K562 (cell line): ENCODE measurements around the gene CALM3. TPM values are rescaled to one million over a fixed set of nuclear protein-coding genes. Genes with fewer than 3 reads are reported as not detected.

Experiments
- ATAC-seq: fragments of 200-7000 bp; cut with Tn5 transposase; 3 replicates; pipeline ENCODE4 v1.9.1; 2020; ENCODE audit warnings: moderate library complexity
- BruUV-seq: library from RNA; stranded (reverse); fragments of 400-500 nt; replicated peaks from 2 replicates; lab custom pipeline; 2021; lab: Mats Ljungman, UMichigan
- CTCF ChIA-PET: fragments of 300-600 bp; formaldehyde crosslinking; extraction: SDS; loops from one replicate; lab custom pipeline; 2021; ENCODE audit warnings: low intra/inter-chr PET ratio; lab: Yijun Ruan, JAX
- POLR2A ChIA-PET: fragments of 300-600, 350-650 bp; sonication (Branson Sonifier 250); formaldehyde crosslinking; extraction: SDS; loops from one replicate; lab custom pipeline; 2021; ENCODE audit warnings: antibody characterized with exemption, inconsistent platforms; lab: Yijun Ruan, JAX
- DNase-seq, 4 experiments: peaks; one replicate each; pipeline versions ENCODE4 v3.0.0 to v3.0.0-alpha.2; 2011 to 2018; ENCODE audit warnings: low spot score in 3 of 4, mixed read lengths in 3 of 4; ENCODE audit errors: extremely low read depth in 1 of 4
- FAIRE-seq: peaks from 2 replicates; lab custom pipeline; 2011; peaks lifted over from hg19 to GRCh38; lab: Jason Lieb, UNC
- H2AFZ ChIP-seq: 2 replicates; pipeline ENCODE4 v1.6.0; 2011; ENCODE audit warnings: low read depth, low read length, control low read depth, inconsistent platforms
- H3K27ac ChIP-seq: fragments of 200-600 bp; 3 replicates; pipeline ENCODE4 v1.8.0; 2011; ENCODE audit warnings: low read depth, mild to moderate bottlenecking, control low read depth, inconsistent platforms, low read length, moderate library complexity, mixed read lengths; ENCODE audit errors: extremely low read depth
- H3K27me3 ChIP-seq, 2 experiments: fragments of 300-600 bp in 1 of 2; 2 replicates in 1 of 2; 3 replicates in 1 of 2; pipeline versions ENCODE4 v1.6.0 to v1.8.0; 2011; ENCODE audit warnings: inconsistent platforms in 2 of 2, low read length in 2 of 2, mild to moderate bottlenecking in 1 of 2, mixed read lengths in 1 of 2, moderate library complexity in 1 of 2; ENCODE audit not compliant: control insufficient read depth in 2 of 2, insufficient read depth in 2 of 2
- H3K36me3 ChIP-seq: fragments of 300-600 bp; 3 replicates; pipeline ENCODE4 v1.8.0; 2011; ENCODE audit warnings: mild to moderate bottlenecking, low read length, inconsistent platforms; ENCODE audit not compliant: control insufficient read depth, insufficient read depth
- H3K4me1 ChIP-seq, 2 experiments: fragments of 200-600 bp in 1 of 2; replicated peaks in 1 of 2; 2 replicates in 1 of 2; 3 replicates in 1 of 2; pipeline versions ENCODE4 v1.5.1 to v1.8.0; 2011; ENCODE audit warnings: inconsistent platforms in 2 of 2, low read length in 2 of 2, mild to moderate bottlenecking in 1 of 2, mixed read lengths in 1 of 2, moderate library complexity in 1 of 2; ENCODE audit not compliant: control insufficient read depth in 2 of 2, insufficient read depth in 2 of 2
- H3K4me2 ChIP-seq: 2 replicates; pipeline ENCODE4 v1.6.1; 2011; ENCODE audit warnings: low read length, control low read depth, inconsistent platforms, mixed read lengths; ENCODE audit not compliant: insufficient read depth
- H3K4me3 ChIP-seq: fragments of 200-600 bp; sonication (generic), shearing (Covaris generic); 2 replicates; pipeline ENCODE4 v1.5.1; 2016; ENCODE audit warnings: control low read depth, inconsistent platforms
- H3K79me2 ChIP-seq: fragments of 200-600 bp; 3 replicates; pipeline ENCODE4 v1.8.0; 2011; ENCODE audit warnings: low read length, inconsistent platforms; ENCODE audit not compliant: control insufficient read depth, insufficient read depth
- H3K9ac ChIP-seq, 2 experiments: 2 replicates each; pipeline versions ENCODE4 v1.6.0 to v1.6.1; 2011; ENCODE audit warnings: low read depth in 2 of 2, low read length in 2 of 2, control low read depth in 1 of 2, inconsistent platforms in 1 of 2, mild to moderate bottlenecking in 1 of 2, mixed read lengths in 1 of 2; ENCODE audit not compliant: insufficient read depth in 1 of 2
- H3K9me1 ChIP-seq: one replicate; pipeline ENCODE4 v1.6.0; 2011; ENCODE audit warnings: inconsistent platforms, mild to moderate bottlenecking, low read length, moderate library complexity; ENCODE audit not compliant: control insufficient read depth, insufficient read depth
- H3K9me3 ChIP-seq: replicated peaks from 2 replicates; pipeline ENCODE4 v1.5.1; 2011; ENCODE audit warnings: low read depth, low read length, inconsistent platforms; ENCODE audit not compliant: control insufficient read depth, insufficient read depth
- H4K20me1 ChIP-seq: replicated peaks from 2 replicates; pipeline ENCODE4 v1.6.1; 2011; ENCODE audit warnings: low read length, inconsistent platforms, mixed read lengths; ENCODE audit not compliant: control insufficient read depth, insufficient read depth
- ATF3 ChIP-seq, 2 experiments: fragments of 450-650 bp in 1 of 2; sonication (generic) in 1 of 2; formaldehyde crosslinking in 1 of 2; IDR thresholded peaks in 1 of 2; conservative IDR thresholded peaks in 1 of 2; 2 replicates each; pipeline versions ENCODE4 v1.6.1 to v1.8.1; 2016 to 2023; ENCODE audit warnings: mild to moderate bottlenecking in 2 of 2, moderate library complexity in 2 of 2, inconsistent platforms in 1 of 2, missing genetic modification reagents in 1 of 2
- CBX8 ChIP-seq: fragments of 200-600 bp; sonication (generic); IDR thresholded peaks from 2 replicates; pipeline ENCODE4 v1.6.1; 2012; ENCODE audit warnings: borderline replicate concordance, mixed run types, low read depth, mild to moderate bottlenecking, moderate library complexity, mixed read lengths, low read length, control low read depth, inconsistent platforms; ENCODE audit not compliant: poor library complexity, severe bottlenecking; ENCODE audit errors: extremely low read depth
- DPF2 ChIP-seq: fragments of 450-650 bp; IDR thresholded peaks from 2 replicates; pipeline ENCODE4 v1.6.1; 2016
- GABPB1 ChIP-seq: sonication (generic); formaldehyde crosslinking; IDR thresholded peaks from 2 replicates; pipeline ENCODE4 v1.8.0; 2022; ENCODE audit warnings: mild to moderate bottlenecking, missing genetic modification reagents
- GATAD2A ChIP-seq: fragments of 450-650 bp; IDR thresholded peaks from 2 replicates; pipeline ENCODE4 v1.6.1; 2017
- HDAC1 ChIP-seq, 2 experiments: fragments of 450-650 bp; IDR thresholded peaks; 2 replicates each; pipeline ENCODE4 v1.6.1; 2016 to 2017; ENCODE audit warnings: inconsistent platforms in 1 of 2, mild to moderate bottlenecking in 1 of 2, moderate library complexity in 1 of 2
- HDAC2 ChIP-seq: fragments of 450-650 bp; IDR thresholded peaks from 2 replicates; pipeline ENCODE4 v1.6.1; 2016; ENCODE audit warnings: mild to moderate bottlenecking
- HDGF ChIP-seq: fragments of 450-650 bp; IDR thresholded peaks from 2 replicates; pipeline ENCODE4 v1.6.1; 2016
- HLTF ChIP-seq: fragments of 450-650 bp; IDR thresholded peaks from 2 replicates; pipeline ENCODE4 v1.6.1; 2016
- KDM1A ChIP-seq, 2 experiments: fragments of 450-650 bp; IDR thresholded peaks; 2 replicates each; pipeline ENCODE4 v1.6.1; 2016; ENCODE audit warnings: mild to moderate bottlenecking in 2 of 2
- L3MBTL2 ChIP-seq: fragments of 450-650 bp; IDR thresholded peaks from 2 replicates; pipeline ENCODE4 v1.6.1; 2016; ENCODE audit warnings: mild to moderate bottlenecking, moderate library complexity
- MAZ ChIP-seq, 2 experiments: fragments of 450-650 bp in 1 of 2; sonication (generic) in 1 of 2; formaldehyde crosslinking; IDR thresholded peaks in 1 of 2; conservative IDR thresholded peaks in 1 of 2; 2 replicates each; pipeline versions ENCODE4 v1.4.0 to v1.5.0; 2020; ENCODE audit warnings: mild to moderate bottlenecking in 1 of 2, missing genetic modification reagents in 1 of 2
- NFE2 ChIP-seq: IDR thresholded peaks from 2 replicates; pipeline ENCODE4 v1.6.1; 2014; ENCODE audit warnings: antibody characterized with exemption, low read depth
- PTTG1 ChIP-seq: fragments of 450-650 bp; IDR thresholded peaks from 2 replicates; pipeline ENCODE4 v1.6.1; 2016; ENCODE audit warnings: low read depth, mild to moderate bottlenecking, missing genetic modification characterization, missing compliant biosample characterization
- RCOR1 ChIP-seq, 2 experiments: IDR thresholded peaks; 2 replicates each; pipeline ENCODE4 v1.6.1; 2012; ENCODE audit warnings: low read depth in 2 of 2, low read length in 2 of 2, borderline replicate concordance in 1 of 2, improper control_type of control experiment in 1 of 2
- SIN3B ChIP-seq: fragments of 450-650 bp; IDR thresholded peaks from 2 replicates; pipeline ENCODE4 v1.6.1; 2017; ENCODE audit warnings: low read depth, mild to moderate bottlenecking, moderate library complexity
- ZBTB34 ChIP-seq: fragments of 250-450 bp; sonication (Bioruptor Pico); IDR thresholded peaks from 2 replicates; pipeline ENCODE4 v1.8.0; 2021; ENCODE audit warnings: mild to moderate bottlenecking, moderate library complexity
- ZBTB43 ChIP-seq: sonication (generic); formaldehyde crosslinking; IDR thresholded peaks from 2 replicates; pipeline ENCODE4 v1.8.0; 2023; ENCODE audit warnings: mild to moderate bottlenecking, missing genetic modification reagents
- ZNF274 ChIP-seq: IDR thresholded peaks from 2 replicates; pipeline ENCODE4 v1.6.1; 2011; ENCODE audit warnings: low read depth, mild to moderate bottlenecking, low read length, moderate library complexity, borderline replicate concordance
- WGBS: fragments of 100-300 bp; shearing (Covaris generic); methylation state at CpG from one replicate; pipeline ENCODE4 v1.1.6; 2016; ENCODE audit warnings: low coverage, mixed read lengths; ENCODE audit not compliant: insufficient coverage; ENCODE audit errors: missing lambda C conversion rate; 5-methylcytosine and 5-hydroxymethylcytosine counted together
- in situ Hi-C: fragments of 300-500 bp; cut with MboI; formaldehyde crosslinking; loops from 4 replicates; pipeline ENCODE4 v1.15.0; 2018; ENCODE audit warnings: inconsistent platforms, mixed read lengths
- intact Hi-C: fragments of 100-400 bp; cut with micrococcal nuclease; formaldehyde crosslinking; loops from 2 replicates; pipeline ENCODE4 v1.14.2; 2022
- polyA plus RNA-seq, 8 experiments: library from polyadenylated mRNA; depleted of rRNA in 4 of 8; stranded (reverse) in 5 of 8; unstranded in 3 of 8; fragments of >200 nt; fragmentation: Nextera tagmentation in 2 of 8; fragmentation: Illumina TruSeq in 1 of 8; extraction: Ambion mirVana in 2 of 8; extraction: Trizol in 1 of 8; gene quantifications; 2 replicates each; pipeline versions ENCODE4 v1.2.1 to v1.2.3, GENCODE V29; 2011 to 2014; ENCODE audit warnings: inconsistent platforms in 1 of 8, missing spikeins in 1 of 8
- total RNA-seq, 7 experiments: library from RNA; depleted of rRNA in 6 of 7; stranded (reverse); fragments of >200 nt in 6 of 7; fragmentation: Illumina TruSeq in 2 of 7; extraction: Trizol in 2 of 7; gene quantifications; 2 replicates each; pipeline versions ENCODE4 v1.2.1 to v1.2.3, GENCODE V29; 2011 to 2021; ENCODE audit warnings: low replicate concordance in 1 of 7

The CALM3 gene
- total and polyA plus RNA-seq, 9 of the 15 experiments (the other 6 are each of a cell fraction or from before 2014, with no cell fraction given): 34.6 to 350 (median 156) TPM

DNA sequence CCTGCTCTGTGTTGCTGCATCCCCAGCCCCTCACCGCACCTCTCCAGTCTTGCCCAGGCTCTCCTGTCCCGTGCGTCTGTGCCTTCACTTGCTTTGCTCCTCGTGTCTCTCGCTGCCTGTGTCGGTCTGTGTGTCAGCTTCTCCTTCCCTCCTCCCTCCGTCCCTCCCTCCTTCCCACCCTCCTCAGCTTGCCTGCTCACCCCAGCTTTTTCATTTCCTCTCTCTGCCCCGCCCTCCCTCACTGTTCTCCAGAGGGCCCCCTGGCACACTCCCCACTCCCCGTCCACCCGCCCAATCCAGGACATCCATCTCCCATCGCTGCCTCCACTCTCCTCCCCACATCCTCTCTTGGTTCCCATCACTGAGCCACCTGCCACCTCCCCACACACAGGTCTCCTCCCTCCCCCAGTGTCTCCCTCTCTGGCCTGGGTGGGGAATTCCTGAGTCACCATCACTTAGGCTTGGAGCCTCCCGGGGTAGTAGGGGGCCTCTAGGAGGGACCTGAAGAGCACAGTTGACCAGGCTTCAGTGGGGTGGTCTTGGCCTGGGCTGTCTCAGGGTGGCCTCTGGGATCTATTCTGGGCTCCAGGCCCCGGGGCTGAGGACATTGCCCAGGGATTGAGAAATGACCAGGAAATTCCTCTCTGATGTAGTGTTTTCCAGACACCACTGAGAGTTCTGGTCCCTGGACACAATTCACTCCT lies 24.0 kb downstream of the CALM3 start, which contains the start of gene PTGIR:
Gene PTGIR, minus strand, starts transcription at position 132 of the 704 bp plus-strand sequence. CDS start 864 bp downstream, outside the sequence.
- no TSS peak for BruUV-seq
- DNase-seq: peak; percentile 58 to 69 (median 67)
- H3K9me1 ChIP-seq: no peaks in the 10 kb centered on the region
- H3K4me3 ChIP-seq: no peak within 1 kb of the TSS
- no peaks in the 10 kb centered on the region for H3K27me3 ChIP-seq
- peak; percentile 75 for ATAC-seq
- H3K9me3 ChIP-seq: no peaks in the 10 kb centered on the region
- FAIRE-seq: peak; percentile 42
- peak within 1 kb of the TSS in 1 of 2 experiments; percentile 70; a peak in 2 of 4 replicates for H3K9ac ChIP-seq
- H3K79me2 ChIP-seq: no peaks in the 10 kb centered on the region
- peaks cover 49 to 75% of the 10 kb centered on the region in 2 experiments for H3K4me1 ChIP-seq
- H4K20me1 ChIP-seq: no peaks in the 10 kb centered on the region
- intact Hi-C loops: no loop called here
- in situ Hi-C loops: no loop called here
- H3K36me3 ChIP-seq: no peaks in the 10 kb centered on the region
- CTCF ChIA-PET: no interaction called here
- 23% methylated on average over 10 of the region's 13 CpGs for WGBS
- H3K4me2 ChIP-seq: peak within 1 kb of the TSS; percentile 57
- POLR2A ChIA-PET: interaction anchor here (0.9 kb wide), 1 partner anchor 9 kb away, joined by 3 read pairs; no protein-coding TSS in a partner anchor
- peak within 1 kb of the TSS; percentile 47; the same call in 2 of the 3 replicates for H3K27ac ChIP-seq
- peak within 1 kb of the TSS; percentile 95 for H2AFZ ChIP-seq
- TF ChIP-seq PTTG1 (tag): no peak
- peak; percentile 47; the same call in 1 of the 2 replicates for TF ChIP-seq HDAC2
- peak; percentile 83 for TF ChIP-seq HDGF
- TF ChIP-seq NFE2: peak; percentile 72
- TF ChIP-seq HDAC1 (IDR thresholded peaks at IDR 0.05): peak in 1 of 2 experiments; percentile 60; a peak in 2 of 4 replicates
- peak; percentile 82 for TF ChIP-seq GATAD2A
- peak; percentile 35; the same call in 1 of the 2 replicates for TF ChIP-seq L3MBTL2
- no peak for TF ChIP-seq CBX8
- TF ChIP-seq ZBTB34 (CRISPR knock-in tag): no peak
- TF ChIP-seq GABPB1 (CRISPR knock-in tag): no peak
- 0 out of 2 replicates have a peak, but pooled peaks have one; percentile 47 for TF ChIP-seq HLTF
- TF ChIP-seq KDM1A (IDR thresholded peaks at IDR 0.05): peak; percentile 68 to 79; a peak in 2 of 4 replicates
- peak; percentile 36; the same call in 1 of the 2 replicates for TF ChIP-seq DPF2
- TF ChIP-seq ATF3 (IDR thresholded peaks at IDR 0.05): peak; percentile 27; the same call in 1 of the 2 replicates
- no peak for TF ChIP-seq ATF3 (CRISPR knock-in tag; conservative IDR thresholded peaks at IDR 0.05)
- no peak for TF ChIP-seq SIN3B
- no peak for TF ChIP-seq ZBTB43
- TF ChIP-seq RCOR1 (IDR thresholded peaks at IDR 0.05; ENCODE audit: borderline replicate concordance in 1 of 2, low read depth in 2 of 2, low read length in 2 of 2): peak in 1 of 2 experiments; percentile 39; a peak in 1 of 4 replicates
- TF ChIP-seq MAZ (CRISPR knock-in tag; conservative IDR thresholded peaks at IDR 0.05 in 1 of 2, IDR thresholded peaks at IDR 0.05 in 1 of 2): peak in 1 of 2 experiments; percentile 32; a peak in 1 of 4 replicates
- no peak for TF ChIP-seq ZNF274
